Lower leg skin (tissue), 3 donors: ENCODE results near the gene CHIT1.

Source experiments
- CTCF ChIP-seq, 3 donors: fragments of 450-650 bp; IDR thresholded peaks; one replicate each; pipeline ENCODE4 v1.5.1; 2016; ENCODE audit warnings: antibody characterized with exemption in 3 of 3, mild to moderate bottlenecking in 3 of 3, moderate library complexity in 2 of 3
- POLR2A ChIP-seq, 2 donors: fragments of 450-650 bp; IDR thresholded peaks; one replicate each; pipeline ENCODE4 v1.6.1; 2016 to 2017; ENCODE audit warnings: antibody characterized with exemption in 2 of 2, mild to moderate bottlenecking in 1 of 2, moderate library complexity in 1 of 2

GRCh38 chr1:203166192-203166940 lies 63.1 kb downstream of the CHIT1 start:
- no peak for TF ChIP-seq CTCF (IDR thresholded peaks at IDR 0.05)
- TF ChIP-seq POLR2A (IDR thresholded peaks at IDR 0.05), result no peak
